ENCODE data around the gene LMAN2.

Gene LMAN2

GRCh38 chr5:177351392-177352329, at the start of gene LMAN2:
Gene LMAN2, minus strand, starts transcription at chr5:177351668. Its CDS starts 21 bp downstream, at chr5:177351647.
- DNase-seq: peak; percentile 91

GRCh38 chr5:177399997-177400868, 48.8 kb upstream of the LMAN2 start, which contains the start of gene PFN3:
Gene PFN3, minus strand, starts transcription at chr5:177400661. Its CDS starts 85 bp downstream, at chr5:177400576.
- DNase-seq: no peak

GRCh38 chr5:177397875-177398390, 46.5 kb upstream of the LMAN2 start:
- DNase-seq: no peak

- DNase-seq: no peak
Measured at GRCh38 chr5:177396807-177397206, 45.3 kb upstream of the LMAN2 start.

- DNase-seq: no peak
Measured at GRCh38 chr5:177396078-177396477, 44.6 kb upstream of the LMAN2 start.

GRCh38 chr5:177393990-177394389, 42.5 kb upstream of the LMAN2 start:
- no peak for DNase-seq

- peak; percentile 64 for DNase-seq
Measured at GRCh38 chr5:177393206-177393765, 41.8 kb upstream of the LMAN2 start.

- DNase-seq: no peak
Measured at GRCh38 chr5:177392765-177393164, 41.3 kb upstream of the LMAN2 start.

- DNase-seq: peak; percentile 84
Measured at GRCh38 chr5:177390363-177391300, 39.2 kb upstream of the LMAN2 start.

- peak; percentile 42 for DNase-seq
Measured at GRCh38 chr5:177389241-177390169, 38.0 kb upstream of the LMAN2 start.

- DNase-seq: no peak
Measured at GRCh38 chr5:177388521-177389052, 37.1 kb upstream of the LMAN2 start.

- DNase-seq: no peak
Measured at GRCh38 chr5:177387405-177387804, 35.9 kb upstream of the LMAN2 start.

- no peak for DNase-seq
Measured at GRCh38 chr5:177386542-177386941, 35.1 kb upstream of the LMAN2 start.

- no peak for DNase-seq
Measured at GRCh38 chr5:177385720-177386119, 34.3 kb upstream of the LMAN2 start.

GRCh38 chr5:177384134-177384533, 32.7 kb upstream of the LMAN2 start, which contains the start of gene SLC34A1:
Gene SLC34A1, plus strand, starts transcription at chr5:177384434. Its CDS starts 1,308 bp downstream, at chr5:177385742.
- no peak for DNase-seq

- no peak for DNase-seq
Measured at GRCh38 chr5:177383181-177383580, 31.7 kb upstream of the LMAN2 start.

GRCh38 chr5:177382423-177383029, 31.1 kb upstream of the LMAN2 start:
- peak; percentile 27 for DNase-seq

- no peak for DNase-seq
Measured at GRCh38 chr5:177380805-177381126, 29.3 kb upstream of the LMAN2 start.

Measured in GDM1 (cell line).